ENCODE results near the gene RTN4R.

Gene RTN4R

DNA sequence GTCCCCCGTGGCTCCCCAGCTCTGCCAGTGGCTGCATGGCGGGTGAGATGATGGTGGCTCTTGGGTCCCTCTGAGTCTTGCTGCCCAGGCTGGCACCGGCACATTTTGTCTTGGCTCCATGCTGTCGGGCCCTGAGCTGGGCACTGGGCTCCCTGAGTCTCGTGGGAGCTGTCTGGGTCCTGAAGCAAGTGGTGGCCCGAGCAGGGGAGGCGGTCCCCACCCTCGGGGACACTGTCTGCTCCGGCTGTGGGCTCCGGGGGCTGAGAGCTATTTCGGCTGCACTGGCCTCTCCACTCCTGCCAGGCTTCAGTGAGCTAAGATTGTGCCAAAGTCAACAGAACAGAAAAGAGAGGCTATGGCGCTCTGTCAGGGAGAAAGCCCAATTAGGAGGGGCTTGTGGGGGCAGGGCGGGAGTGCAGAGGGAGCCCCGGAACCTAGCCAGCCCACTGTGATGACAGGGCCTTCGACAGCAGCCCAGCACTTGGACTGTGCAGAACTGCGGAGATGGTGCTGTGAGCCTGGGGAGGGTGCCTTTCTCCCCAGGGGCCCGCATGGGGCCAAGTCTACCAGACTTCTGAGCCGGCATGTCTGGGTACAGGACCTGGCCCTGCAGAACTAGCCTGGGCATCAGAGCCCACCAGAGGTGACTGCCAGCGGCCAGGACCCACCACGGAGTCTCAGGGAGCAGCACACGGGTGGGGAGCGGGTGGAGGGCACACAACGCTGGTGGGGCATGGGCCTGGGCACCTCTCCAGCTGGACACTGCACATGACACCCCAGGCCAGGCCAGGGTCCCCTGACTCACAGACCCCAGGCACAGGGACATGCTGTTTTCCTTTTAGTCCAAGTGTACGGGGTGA lies 38.0 kb downstream of the RTN4R start:
- DNase-seq (ENCODE audit: low read depth, low spot score): no peak

DNA sequence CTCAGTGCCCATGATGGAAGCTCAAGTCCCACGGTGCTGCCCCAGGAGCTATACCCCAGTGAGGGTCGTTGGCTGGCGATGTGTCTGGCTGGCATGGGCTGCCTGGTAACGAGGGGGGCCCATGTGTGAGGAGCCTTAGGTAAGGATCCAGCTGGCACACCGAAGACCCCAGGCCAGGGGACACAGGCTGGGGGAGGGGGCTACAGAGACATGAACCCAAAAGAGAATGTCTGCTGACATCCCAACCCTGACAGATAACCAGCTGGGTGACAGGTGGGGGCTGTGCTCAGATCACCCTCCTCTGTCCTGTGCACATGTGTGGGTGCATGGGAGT lies 39.2 kb downstream of the RTN4R start:
- DNase-seq (ENCODE audit: low read depth, low spot score): no peak

DNA sequence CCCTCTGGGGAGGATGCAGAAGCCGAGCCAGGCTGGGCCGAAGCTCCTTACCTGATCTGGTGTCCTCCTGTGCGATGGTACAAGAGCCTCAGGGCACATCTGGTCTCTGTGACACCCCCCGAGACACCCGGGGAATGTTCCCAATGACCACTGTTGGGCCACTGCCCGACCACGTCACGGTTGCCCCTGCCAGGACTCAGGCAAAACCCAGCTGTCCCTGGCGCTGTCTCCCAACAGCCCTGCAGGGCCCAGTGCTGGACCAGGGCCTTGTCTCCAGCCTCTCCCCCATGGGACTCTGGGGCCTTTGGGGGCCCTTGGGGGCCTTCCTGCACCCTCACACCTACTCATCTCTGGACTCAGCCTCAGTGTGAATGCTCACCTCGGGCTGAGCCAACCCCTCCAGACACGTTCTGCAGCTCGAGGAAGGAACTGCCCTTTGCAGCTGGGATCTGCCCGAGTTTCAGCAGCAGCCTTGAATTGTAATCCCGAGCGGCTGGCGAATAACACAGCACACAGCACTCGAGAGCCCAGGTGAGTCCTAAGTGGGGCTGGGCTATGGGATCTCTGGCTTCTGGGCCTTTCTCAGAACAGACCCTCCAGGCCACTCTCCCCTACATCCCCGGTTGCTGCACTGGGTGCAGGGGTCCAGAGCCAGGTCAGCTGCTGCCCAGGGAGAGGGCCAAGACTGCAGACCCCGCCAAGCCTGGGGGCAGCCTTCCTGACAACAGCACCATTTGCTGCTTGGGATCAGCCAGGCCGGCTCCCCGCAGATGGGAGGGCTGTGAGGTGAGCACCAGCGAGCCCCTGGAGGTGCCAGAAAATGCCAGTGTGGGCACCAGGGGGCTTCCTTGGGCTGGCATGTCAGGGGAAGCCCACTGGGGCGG lies 39.8 kb downstream of the RTN4R start:
- DNase-seq (ENCODE audit: low read depth, low spot score): no peak

DNA sequence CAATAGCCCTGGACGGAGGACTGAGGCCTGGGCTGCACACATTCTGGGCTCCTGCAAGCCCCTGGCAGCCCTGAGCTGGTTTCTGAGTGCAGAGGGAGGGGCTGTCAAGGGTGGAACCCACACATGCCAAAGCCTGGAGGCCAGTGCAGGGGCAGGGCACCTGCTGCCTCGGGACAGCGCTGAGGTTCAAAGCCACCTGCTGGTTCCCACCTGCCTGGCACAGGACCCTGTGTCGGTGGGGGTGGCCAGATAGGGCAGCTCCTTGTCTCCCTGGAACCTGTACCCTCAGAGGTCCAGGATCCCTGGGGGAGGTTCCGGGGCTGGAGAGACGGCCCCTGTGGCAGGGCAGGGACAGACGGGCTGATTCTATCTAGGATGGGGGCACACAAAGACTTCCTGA lies 40.8 kb downstream of the RTN4R start:
- DNase-seq (ENCODE audit: low read depth, low spot score): no peak

DNA sequence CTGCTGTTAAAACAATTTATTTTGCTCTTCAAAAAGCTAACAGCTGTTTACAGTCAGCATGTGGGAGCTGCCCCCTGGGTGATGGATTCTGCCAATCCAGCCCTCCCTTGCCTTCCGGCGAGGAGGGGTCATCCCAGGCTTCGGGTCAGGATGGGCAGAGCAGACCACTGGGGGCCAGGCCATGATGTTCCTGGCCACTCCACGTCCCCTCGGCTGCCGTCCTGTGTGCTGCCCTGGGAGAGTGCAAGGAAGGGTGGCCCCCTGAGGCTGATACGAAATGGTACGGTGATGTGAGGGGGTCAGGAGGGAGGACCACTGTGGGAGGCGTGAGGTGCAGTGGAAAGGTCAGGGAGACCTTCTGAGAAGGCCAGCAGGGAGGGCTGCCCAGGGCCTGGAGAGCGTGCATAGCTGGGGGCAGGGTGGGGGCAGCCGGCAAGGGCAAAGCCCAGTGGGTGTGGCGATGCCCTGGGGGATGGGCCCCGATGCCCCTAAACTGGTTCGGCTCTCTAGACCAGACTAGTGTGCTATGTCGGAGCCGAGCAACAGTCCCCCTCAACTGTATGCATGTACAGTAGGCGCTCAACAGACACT lies 41.3 kb downstream of the RTN4R start:
- no peak for DNase-seq (ENCODE audit: low read depth, low spot score)

DNA sequence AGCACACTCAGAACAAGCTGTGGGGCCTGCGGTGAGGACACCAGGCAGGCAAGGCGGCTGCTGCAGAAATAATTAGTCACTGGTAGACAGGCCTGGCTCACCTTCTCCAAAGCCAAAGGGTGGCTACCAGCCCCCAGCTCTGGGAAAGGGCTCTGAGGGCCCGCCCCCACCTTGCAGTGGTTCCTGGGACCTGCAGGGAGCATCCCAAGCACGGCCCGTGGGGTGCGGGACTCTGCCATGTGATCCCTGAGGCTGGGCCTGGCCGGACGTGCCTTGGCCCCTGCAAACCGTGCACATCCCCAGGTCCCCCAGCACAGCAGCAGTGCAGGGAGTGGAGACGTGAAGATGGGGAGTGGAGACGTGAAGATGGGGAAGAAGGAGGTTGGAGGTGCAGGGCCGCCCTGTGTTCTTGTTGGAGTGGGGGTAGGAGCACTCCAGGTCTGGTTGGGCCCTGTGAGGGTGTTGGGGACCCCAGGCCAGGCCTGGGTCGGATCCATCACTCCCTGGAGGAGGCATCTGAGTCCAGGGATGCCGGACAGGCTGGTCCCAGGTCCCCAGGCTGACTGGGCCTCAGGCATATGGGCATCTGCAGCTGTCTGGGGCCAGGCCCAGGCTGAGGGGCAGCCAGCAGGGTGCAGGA lies 41.9 kb downstream of the RTN4R start:
- no peak for DNase-seq (ENCODE audit: low read depth, low spot score)

DNA sequence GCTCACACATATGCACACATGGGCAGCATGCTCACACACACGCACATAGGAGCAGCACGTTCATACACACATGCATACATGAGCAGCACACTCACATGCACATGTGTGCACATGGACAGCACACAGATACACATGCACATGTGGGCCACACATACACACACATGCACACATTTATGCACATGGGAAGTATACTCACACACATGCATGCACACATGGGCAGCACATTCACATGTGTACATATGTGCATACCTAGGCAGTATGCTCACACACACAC lies 42.5 kb downstream of the RTN4R start:
- no peak for DNase-seq (ENCODE audit: low read depth, low spot score)

DNA sequence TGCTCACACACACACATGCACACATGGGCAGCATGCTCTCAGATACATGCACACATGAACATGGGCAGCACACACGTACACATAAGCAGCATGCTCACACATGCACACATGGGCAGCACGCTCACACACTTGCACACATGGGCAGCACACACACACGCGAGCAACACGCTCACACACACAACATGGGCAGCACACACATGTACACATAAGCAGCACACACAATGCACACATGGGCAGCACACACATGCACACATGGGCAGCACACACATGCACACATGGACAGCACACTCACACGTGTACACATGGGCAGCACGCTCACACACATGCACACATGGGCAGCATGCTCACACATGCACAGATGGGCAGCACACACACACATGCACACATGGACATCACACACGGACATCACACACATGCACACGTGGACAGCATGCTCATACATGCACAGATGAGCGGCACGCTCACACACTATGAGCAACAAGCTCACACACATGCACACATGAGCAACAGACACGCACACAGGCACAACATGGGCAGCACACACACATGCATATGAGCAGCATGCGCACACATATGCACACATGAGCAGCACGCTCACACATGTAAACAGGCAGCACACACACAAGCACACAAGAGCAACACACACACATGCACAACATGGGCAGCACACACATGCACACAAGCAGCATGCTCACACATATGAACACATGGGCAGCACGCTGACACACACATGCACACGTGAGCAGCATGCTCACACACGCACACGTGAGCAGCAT lies 43.0 kb downstream of the RTN4R start:
- no peak for DNase-seq (ENCODE audit: low read depth, low spot score)

DNA sequence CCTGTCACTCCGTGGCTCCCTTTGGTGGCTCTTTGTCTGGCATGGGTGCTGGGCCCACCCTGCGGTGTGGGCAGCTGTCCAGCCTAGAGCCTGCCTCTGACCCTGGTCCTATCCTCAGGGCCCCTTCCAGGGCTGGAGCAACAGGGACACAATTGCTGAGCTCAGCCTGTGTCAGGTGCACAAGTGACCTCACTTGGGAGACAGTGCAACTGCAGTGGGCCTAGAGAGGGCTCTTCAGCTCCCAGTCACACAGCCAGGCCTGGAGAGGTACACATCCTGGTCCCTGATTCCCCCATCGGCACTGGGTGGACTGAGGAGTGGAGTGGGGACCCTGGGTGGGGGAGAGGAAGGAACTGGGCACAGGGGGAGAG lies 43.9 kb downstream of the RTN4R start:
- no peak for DNase-seq (ENCODE audit: low read depth, low spot score)

DNA sequence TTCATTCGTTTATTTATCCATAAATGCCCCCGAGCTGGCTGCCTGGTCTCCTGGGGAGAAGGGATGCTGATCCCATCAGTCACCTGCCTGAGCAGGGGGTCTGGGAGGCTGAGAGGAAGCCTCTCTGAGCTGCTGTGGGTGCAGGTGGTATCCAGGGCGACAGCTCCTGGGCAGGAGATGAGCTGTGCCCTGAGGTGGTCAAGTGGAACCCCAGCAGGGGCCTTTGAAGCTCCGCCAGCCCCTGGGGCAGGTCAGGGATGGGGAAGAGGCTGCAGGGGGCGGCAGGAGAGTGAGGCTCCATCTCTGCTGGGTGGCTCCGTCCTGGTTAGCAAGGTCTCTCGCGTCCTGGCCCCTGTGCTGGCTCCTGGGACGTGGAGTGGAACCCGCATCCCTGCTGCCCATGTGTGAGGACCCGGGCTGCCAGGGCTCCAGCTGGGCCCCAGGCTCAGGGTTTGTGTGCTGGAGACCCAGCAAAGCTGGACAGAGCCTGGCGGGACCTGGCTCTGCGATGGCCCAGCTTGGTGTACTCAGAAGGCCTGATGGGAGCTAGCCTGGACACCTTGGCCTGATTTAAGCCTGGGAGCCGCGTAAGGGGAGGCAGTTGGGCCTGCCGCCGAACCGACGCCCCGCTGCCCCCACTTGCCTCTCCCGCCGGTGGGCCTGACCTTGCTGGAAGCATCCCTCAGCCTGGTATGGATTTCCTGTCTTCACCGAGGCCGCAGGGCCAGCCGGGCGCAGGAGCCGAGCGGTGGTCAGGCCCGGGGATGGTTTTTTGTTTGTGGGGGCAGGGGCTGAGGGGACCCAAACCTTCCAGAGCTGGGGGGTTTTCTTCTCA lies 44.5 kb downstream of the RTN4R start:
- no peak for DNase-seq (ENCODE audit: low read depth, low spot score)

DNA sequence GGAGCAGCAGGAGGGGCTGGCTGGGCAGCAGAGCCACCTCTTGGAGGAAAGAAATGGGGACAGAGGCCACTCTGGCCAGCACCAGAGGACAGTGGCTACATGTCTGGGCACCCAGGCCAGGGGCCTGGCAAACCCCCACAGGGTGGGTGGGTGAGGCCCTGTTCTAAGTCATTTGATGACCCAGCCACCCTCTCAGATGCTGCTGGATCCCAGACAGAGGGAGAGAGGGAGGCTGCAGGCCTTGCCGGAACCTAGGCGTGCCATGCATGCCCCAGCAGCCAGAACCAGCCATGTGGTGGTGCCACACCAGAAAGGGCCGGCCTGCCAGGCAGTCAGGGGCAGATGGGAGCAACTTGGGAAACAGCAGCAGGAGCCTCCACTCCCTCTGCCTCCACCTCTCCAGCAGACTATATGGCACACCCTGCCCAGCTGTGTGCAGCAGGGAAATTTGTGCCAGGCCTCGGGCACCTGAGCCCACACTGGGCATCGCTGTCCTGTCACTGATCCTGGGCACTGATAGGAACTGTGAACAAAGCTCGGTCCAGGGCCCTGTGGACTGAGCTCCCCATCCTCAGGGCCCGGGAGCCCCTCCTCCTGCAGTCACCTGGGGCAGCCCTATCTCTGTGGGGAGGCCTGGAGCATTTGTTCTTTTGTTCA lies 45.2 kb downstream of the RTN4R start:
- DNase-seq (ENCODE audit: low read depth, low spot score): no peak

DNA sequence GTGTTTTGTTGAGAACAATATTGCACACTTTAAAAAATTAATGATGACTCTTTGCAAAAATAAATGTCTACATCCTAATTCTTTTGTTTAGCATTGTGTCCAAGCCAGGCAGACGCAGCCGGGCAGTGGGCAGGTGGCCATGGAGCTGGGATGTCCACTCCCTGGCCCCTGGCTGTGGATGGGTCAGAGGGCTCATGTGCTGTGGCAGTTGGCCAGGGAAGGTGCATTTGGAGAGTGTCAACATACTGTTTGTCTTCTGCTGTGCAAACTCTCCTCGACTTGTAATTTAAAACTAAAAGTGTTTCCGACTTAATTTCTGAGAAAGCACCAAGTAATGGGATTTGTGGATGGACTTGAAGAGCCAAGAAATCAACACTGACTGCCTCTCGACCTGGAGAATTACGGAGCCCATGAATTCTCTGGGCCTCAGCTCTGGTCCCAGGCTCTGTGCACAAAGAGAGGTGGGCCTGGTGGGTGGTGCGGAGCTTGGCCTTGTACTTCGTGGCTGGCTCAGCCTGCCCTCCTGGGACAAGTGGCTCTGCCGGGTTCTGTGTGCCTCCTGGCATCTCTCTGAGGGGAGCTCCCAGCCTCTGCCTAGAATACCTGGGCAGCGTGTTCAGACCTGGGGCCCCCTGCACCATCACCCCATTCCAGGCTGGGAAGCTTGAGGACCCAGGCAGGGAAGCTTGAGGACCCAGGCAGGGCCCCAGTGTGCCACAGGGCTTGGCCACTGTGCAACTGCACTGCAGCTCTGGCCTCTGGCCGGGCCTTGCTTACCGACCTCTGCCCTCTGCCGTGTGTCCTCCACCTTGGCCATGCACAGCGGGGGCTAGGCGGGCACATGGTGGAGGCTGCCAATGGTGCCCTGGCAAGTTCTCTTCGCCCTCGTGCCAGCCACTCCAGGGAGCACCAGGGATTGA lies 46.4 kb downstream of the RTN4R start:
- no peak for DNase-seq (ENCODE audit: low read depth, low spot score)

DNA sequence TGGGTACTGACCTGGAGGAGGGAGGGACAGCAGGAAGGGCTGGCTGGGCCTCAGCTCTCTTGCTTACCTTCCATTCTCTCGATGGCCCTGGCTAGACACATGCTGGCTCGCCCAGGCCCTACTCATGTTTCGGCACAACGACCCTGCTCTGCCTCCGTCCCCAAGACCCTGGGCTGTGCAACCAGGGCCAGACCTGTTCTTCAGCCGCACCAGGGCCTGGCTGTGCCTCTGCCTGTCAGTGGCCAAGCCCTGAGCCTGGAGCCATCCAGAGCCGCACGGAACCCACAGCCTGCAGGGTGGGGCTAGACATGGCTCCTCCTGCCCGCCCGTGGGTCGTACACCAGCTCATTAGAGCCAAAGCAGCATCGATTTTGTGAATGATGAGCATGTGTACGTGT lies 47.5 kb downstream of the RTN4R start:
- no peak for DNase-seq (ENCODE audit: low read depth, low spot score)

DNA sequence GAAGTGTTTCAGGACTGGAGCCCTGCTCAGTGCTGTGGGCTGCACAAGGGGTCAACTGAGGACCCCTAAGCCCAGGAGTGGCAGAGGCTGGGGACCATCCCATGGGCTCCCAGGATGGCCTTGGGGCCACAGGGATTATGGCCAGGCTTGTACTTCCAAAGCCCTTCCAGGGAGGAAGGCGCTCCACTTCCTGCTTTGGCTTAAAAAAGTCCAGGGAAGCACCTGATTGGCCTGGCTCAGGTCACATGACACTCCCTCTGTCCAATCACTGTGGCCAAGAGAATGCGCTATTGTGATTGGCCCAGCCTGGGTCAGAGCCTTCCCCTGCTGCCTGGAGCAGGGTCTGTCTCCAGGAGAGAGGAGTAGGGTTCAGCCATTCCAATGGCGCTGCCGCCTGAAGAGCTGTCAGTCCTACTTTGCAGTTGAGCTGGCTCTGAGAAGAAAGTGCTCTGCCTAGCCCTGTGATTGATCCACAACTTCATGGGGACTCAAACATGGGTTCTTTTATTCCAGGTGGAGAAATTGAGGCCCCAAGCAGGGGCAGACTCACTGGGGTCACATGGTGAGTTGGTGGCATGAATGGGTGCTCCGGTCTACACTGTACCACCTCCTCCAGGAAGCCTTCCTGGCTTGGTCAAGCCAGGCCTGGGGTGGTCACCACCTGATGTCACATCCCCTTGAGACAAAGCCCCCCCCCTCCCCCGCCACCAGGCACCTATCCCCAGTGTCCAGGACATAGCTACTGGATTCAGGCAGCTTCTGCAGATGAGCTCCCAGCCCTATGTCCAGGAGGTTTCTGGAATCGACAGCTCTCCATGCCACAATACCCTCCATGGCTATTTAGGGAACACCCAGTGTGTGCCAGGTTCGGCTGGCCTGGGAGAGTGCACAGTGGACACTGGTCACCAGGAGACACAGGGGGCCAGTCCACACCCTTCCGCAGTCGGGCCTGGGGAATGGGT lies 48.2 kb downstream of the RTN4R start:
- peak; percentile 48 for DNase-seq (ENCODE audit: low read depth, low spot score)

DNA sequence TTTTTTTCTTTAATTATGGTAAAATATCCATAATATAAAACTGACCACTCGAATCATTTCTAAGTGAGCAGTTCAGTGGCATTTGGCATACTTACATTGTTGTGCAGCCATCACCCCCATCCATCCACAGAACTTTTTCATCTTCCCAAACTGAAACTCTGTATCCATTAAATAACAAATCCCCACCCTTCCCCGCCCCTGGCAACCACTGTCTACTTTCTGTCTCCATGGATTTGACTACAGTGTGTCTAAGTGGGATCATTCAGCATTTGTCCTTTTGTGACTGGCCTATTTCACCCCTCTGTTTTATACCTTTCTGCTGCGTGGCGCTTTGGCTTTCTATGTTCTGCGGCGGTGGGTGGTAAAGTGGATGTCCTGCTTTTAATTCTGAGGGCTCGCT lies 49.1 kb downstream of the RTN4R start:
- no peak for DNase-seq (ENCODE audit: low read depth, low spot score)

DNA sequence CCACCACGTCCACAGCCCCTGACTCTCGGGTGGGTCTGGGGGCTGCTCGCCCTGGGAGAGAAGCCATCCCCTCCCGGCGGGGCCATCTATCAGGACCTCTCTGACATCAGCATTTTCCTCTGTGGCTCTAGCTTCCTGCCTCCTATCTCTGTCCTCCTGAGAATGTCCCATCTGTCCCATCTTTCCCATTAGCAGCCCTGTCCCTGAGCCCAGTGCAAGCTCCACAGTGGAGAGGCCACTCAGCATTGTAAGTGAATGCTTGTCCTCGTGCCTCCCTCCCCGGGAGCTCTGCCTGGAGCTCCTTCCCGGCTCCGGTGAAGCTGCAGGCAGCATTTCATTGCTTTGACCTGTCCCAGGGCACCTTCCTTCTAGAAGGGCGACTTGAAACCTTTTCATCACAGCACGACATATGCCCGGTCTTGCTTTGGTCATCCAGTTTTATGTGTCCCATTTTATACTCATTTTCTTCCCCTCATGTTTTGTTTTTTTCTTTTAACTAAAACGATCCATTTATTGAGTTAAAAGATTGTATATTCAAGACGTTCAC lies 49.7 kb downstream of the RTN4R start:
- DNase-seq (ENCODE audit: low read depth, low spot score): no peak

DNA sequence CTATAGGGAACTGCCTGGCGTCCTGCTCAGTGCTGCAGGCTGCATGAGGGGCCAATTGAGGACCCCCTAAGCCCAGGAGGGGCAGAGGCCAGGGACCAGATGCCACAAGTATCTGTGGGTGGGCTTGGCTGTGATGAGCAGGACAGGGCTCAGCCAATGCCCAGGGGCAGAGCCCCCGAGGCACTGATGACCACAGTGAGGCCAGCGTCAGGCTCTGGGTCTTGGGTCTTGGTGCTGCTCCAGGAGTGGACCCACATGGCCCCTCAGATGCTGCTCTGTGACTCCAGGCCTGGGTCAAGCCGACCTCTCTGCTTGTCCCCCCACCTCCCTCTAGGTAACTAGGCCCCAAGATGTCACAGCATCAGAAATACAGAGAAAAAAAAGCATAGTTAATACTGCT lies 50.6 kb downstream of the RTN4R start:
- no peak for DNase-seq (ENCODE audit: low read depth, low spot score)

Data from ELF-1 (cell line).